HG02763 (cell line): ENCODE data around the gene TUBGCP2.
A peak's percentile ranks its signal among the peaks of the same experiment; 100 is the strongest.
"Not testable (repeated sequence)": the region's sequence is repeated elsewhere in the genome, so short reads cannot be mapped to it uniquely, and the experiment has no call there.

Experiments
- ATAC-seq: cut with Tn5 transposase; IDR thresholded peaks from one replicate; pipeline ENCODE4 v1.9.1; 2021; ENCODE audit warnings: mild to moderate bottlenecking, moderate library complexity; ENCODE audit not compliant: unreplicated experiment

Gene TUBGCP2

DNA sequence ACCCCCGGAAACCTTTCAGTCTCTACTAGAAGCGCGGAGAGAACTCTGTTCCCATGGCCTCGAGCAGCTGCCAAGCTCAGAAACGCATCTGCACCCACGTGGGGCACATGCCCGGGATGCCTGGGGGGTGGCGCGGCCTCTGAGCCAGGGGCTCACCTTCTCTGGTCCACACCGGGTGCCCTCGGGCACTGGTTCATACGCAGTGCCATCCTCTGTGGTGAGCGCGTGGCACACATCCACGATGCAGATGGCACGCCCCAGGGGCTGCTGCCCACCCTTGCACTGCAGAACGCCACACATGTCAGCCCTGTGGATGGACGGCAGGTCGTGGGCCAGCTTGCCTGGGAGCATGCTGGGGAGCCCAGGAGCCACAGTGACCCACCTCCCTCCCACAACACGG lies 38.5 kb downstream of the TUBGCP2 start:
- no peak for ATAC-seq

DNA sequence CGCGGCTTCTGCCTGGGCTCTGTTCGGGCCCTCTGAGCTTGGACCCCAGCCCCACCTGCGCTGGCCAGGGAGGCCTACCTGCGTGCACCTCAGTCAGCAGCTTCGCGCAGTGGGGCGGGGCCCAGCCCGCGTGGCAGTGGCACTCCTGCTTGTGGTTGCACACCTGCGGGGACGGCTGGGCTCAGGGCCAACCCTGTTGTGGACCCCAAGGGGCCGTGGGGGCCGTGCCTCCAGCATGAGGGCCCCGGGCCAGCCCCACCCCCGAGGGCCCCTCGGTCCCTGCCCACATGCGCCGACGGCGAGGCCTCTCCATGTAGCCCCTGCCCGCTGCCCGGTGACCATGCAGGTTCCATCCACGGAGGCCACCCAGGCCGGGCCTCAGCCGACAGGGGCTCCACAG lies 39.3 kb downstream of the TUBGCP2 start:
- no peak for ATAC-seq

DNA sequence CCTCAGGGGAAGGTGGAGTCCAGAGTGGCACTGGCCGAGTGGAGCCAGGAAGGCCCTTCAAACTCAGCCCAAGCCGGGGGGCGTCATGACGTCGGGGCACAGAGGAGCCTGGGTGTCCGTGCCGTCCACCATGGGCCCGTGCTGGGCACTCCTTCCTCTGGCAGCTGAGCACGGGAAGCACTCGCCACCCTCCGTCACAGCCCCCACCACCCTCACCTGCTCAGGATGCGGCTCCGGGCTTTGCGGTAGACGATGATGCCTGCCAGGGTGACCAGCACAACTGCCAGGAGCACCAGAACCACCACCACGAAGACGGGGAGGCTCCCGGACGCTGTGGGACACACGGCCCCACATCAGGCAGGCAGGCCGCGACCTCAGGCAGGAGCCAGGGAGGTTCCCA lies 40.1 kb downstream of the TUBGCP2 start:
- ATAC-seq, result no peak

DNA sequence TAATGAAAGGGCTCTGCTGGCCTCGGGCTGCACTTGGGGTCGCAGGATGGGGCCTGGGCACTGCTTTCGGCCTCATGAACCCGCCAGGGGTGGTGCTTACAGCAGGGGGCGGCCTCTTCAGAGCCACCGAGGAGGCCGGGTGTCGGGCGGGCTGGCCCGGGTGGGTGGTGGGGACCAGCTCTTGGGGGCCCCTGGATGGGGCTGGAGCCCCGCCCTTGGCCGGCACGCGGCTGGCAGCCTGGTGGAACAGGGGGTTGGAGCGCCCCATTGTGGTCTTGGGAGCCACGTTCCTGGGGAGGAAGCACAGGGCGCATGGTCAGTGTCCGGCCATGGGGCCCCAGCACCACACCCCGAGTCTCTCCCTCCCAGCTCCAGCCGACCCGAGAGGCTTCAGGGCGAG lies 40.8 kb downstream of the TUBGCP2 start:
- no peak for ATAC-seq

DNA sequence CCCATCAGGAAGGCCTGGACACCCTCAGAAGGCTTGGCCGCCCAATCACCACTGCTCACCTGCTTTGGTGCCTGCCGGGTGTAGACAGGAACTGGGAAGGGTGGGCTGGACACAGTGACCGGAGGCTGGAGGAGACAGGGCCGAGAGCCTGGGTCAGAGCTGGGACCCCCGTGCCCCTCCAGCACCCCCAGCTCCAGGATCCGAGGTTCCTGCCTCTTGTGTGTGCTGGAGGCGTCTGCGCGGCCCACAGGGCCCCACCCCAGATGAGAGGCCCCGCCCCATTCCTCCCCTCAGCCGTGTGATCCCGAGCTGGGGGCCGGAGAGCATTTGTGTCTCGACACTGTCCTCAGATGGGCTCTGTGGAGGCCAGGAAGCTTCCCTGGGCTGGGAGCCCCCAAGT lies 41.4 kb downstream of the TUBGCP2 start:
- ATAC-seq, result no peak

DNA sequence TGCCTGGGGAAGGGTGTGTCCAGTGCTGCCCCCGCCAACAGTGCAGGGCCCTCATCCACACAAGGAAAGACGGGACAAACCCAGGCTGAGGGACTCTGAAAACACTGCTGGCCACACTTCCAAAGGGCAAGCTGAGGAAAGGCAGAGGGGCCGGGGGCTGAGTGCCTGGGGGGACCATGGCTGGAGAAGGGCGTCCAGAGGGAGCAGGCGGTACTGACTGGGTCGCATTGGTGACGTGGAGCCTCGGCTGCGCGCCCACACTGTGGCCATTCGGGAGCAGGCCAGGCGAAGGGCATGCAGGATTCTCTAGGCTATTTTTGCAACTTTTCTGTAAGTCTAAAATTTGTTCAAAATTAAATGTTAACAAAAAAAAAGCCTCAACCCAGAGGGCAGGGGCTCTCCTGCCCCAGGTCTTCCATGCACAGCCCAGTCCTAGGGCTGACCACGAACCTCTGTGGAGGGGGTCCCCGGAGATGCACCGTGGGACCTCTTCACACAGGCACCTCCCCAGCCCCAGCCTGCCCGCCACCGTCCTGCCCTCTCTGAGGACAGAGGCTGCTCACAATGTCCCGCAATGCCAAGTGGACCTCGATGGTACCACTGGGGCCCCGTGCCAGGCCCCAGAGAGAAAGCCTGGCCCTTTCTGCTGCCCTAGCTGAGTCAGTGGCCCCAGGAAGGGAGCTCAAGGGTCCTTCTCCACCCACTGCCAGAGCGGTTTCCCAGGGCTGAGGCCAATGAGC lies 42.4 kb downstream of the TUBGCP2 start:
- ATAC-seq, result no peak

DNA sequence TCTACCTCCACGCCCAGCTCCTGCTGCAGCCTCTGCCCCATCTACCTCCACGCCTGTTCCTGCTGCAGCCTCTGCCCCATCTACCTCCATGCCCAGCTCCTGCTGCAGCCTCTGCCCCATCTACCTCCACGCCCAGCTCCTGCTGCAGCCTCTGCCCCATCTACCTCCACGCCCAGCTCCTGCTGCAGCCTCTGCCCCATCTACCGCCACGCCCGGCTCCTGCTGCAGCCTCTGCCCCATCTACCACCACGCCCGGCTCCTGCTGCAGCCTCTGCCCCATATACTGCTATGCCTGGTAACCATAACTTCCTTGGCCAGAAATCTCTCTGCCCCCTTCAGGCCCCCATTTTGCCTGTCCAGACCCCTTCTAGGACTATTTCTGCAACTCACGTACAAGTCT lies 43.6 kb downstream of the TUBGCP2 start:
- not testable (repeated sequence) for ATAC-seq

DNA sequence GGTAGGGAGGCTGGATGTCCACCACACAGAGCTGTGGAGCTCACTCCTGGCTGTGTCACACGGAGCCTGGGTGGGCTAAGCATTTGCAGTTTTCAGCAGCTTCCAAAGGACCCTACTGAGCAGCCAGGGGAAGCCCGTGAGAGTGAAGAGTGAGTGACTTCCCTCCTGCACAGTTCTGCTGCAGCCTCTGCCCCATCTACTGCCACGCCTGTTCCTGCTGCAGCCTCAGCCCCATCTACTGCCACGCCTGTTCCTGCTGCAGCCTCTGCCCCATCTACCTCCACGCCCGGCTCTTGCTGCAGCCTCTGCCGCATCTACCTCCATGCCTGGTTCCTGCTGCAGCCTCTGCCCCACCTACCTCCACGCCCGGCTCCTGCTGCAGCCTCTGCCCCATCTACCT lies 44.2 kb downstream of the TUBGCP2 start:
- no peak for ATAC-seq

DNA sequence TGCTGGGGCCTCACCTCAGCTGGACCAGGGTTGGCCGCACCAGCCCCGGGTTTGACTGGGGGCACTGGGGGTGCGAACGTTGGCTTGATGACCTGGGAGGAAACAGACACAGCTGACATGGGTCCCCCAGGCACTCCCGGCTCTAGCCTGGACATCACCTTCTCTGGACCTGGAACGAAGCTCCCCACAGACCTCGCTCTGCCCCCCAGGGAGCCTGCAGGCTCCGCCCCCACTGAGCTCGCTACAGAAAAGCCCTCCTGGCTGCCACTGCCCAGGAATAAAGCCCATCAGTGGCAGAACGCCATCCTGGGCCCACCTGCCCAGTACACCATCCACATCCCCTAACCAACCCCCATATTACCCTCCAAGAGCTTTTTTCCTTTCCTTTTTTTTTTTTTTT lies 45.0 kb downstream of the TUBGCP2 start:
- ATAC-seq, result no peak

DNA sequence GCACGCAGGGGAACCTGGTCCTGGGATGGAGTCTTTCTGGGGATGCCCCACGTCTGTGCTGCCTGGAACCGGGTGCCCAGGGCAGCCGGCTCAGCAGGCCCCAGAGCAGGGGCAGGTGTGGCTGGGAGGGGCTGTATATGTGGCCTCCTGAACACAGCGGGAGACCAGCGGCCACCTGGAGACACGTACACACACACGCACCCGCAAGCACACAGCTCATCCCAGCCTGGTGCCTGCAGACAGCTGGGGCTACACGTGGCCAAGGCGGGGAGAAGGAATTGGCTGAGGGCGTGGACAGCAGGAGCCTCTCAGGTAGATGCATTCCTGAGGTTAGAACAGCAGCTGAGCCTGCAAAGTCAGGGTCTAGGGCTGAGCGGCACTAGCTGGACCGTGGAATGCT lies 46.0 kb downstream of the TUBGCP2 start:
- ATAC-seq, result no peak

DNA sequence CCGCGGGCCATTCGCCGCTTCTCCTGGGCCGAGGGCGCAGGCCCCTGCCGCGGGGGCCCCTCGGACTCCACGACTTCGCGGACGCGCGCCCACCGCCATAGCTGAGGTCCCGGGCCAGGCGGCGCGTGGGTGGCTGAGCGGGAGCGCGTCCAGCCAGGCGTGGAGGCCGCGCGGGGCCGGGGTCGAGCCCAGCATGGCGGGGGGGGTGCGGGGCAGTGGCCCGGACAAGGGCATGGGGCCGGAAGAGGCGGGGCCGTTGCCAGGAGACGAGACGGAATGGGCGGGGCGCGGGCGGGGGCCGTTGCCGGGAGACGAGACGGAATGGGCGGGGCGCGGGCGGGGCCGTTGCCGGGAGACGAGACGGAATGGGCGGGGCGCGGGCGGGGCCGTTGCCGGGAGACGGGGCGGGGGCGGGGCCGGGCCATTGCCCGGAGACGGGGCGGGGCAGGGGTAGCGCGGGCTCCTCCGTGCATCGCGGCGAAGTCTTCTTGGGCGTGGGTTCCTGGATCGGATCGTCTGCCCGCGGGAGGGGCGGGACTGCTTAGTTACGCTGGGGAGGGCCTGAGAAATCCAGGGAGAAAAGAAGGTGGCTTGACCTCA lies 46.8 kb downstream of the TUBGCP2 start:
- ATAC-seq, result peak; percentile 55

DNA sequence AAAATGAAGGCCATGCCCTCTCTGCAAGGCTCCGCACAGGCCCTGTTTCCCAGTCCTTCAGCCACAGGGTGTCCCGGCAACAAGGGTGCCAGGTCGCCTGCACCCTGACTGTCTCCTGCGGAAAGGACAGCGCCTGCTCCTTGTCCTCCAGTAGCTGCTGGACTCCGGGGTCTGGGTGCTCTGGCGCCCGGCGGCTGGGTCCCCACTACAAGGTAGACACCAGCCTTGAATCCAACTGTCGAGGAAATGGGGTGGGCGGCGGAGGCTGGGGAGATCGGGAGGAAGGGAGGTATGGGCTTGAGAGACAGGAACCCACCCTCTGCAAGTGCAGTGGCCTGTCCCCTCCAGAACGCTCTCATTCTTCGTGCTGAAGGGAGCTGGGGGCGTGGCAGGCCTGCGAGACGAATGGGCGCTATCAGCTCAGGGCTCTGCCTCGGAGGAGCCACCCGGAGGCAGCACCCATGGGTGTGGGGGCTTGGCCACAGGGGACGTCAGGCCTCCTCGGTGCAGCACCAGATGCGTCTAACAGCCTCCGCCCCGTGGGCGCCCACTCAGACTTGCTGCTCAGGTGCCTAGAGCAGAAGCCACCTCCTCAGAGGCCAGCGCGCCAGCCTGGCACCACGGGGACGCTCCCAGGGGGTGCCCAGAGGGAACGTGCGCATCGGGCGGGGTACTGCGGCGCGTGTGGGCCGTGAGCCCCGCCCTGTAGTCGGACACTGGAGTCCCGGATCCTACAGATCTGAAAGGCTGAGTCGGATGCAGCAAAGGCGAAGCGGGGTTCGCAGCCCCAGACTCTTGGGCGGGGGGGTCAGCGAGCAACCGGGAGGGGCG lies 47.6 kb downstream of the TUBGCP2 start:
- peak; percentile 45 for ATAC-seq

DNA sequence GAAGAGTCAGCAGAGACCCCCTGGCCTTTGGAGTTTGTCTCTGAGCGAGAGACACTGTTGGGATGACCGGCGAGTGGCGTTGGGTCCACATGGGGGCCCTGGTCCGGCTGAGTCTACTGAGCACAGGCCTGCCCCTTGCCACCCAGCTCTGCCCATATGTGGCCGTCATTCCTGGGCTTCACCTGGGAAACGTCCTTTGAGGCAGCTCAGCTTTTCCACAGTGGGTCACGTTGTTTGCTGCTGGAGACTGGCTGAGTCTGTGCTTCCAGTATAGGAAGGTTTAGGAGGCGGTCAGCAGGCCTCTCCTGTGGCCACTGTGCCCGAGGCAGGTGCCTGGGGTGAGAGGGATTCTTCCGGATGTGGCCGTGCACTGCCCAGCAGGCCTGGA lies 49.1 kb downstream of the TUBGCP2 start:
- no peak for ATAC-seq

DNA sequence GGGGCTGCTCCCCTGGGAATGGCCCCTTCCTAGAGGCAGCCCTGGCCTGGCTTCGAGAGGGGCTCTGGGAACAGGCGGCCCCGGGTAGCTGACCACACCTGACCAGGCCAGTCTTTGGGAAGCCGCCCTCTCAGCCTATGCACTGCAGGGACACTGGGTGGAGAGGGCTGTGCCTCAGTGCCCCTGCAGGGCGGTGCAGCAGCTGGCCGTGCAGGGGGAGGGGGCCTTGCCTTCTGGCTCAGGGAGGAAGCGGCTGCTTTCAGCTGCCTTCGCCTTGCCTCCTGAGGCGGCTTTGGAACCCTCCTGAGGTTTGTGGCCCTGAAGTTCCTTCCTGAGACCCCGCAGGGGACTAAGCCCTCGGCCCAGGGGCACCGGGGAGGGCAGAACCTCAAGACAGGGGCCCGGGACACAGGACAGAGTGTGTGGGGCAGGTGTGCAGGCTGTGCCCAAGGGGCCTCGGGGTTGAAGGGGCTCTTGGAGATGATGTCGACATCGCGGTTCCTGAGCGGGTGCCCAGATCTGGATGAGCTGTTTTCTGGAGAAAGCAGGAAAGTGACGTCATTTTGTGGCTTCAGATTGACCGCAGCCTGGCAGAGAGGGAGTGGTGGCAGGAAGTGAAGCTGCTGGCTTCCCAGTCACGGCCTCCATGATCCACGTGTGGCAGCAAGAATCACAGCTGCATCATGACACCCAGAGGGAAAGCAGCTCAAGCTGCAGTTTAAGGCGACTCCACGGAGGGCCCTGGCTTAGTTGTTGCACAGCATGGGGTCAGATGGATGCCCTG lies 49.7 kb downstream of the TUBGCP2 start:
- no peak for ATAC-seq

DNA sequence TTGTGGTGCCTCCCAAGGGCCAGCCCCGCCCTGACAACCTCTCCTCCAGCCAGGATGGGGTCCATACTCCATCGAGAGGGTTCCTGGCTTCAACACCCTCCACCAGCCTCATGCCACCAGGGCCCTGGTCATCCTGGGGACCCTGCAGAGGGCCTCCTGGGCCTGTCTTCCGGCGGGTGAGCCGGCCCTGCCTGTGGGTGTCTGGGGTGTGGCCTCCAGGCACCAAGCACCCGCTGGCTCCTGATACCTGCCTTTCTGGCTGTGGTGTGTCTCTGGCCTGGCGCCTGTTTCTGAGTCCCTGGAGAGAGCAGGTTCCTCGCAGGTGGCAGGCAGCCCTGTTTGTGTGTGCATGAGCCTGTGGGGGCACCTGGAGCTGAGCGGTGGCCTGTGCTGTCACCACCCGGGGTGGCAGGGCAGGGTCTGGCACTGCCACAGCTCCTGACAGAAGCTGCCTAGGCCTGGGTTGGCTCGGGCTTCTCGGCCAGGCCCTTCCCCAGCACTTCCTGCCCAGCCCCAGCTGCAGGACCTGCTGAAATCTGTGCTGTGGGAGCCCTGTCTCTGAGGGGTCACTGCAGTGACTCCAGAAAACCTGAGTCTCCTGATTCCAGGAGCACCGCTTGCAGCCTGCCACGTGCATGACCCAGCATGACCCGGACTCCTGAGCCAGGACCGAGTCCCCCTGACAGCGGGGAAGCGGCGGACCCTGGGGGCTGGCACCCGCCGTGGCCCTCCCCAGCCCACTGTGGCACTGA lies 50.4 kb downstream of the TUBGCP2 start:
- ATAC-seq, result no peak

DNA sequence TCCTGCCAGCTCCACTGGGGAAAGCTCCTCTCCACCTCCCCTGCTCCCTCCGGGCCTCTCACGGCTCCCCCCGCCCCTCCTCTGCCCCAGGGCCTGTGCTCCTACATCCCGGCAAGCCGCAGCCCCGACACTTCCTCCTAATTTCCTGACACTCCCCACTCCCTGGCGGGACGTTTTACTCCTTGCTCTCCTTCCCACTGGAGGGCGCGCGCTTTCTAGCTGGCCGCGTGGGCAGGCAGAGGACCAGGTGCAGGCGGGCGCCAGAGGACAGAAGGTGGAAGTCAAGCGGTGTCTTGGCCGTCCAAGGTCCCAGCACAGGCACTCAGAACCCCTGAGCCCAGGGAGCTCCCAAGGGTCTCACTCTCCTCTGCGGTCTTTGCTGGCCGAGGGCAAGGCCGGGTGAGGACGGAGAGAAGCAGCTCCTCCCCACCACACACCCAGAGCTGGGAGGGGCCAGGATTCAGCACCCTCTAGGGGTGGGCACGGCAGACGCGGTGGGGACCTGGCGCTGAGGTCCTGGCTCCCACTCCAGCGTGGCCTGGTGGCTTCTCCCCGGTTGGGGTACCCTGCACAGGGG lies 51.1 kb downstream of the TUBGCP2 start:
- ATAC-seq, result no peak

DNA sequence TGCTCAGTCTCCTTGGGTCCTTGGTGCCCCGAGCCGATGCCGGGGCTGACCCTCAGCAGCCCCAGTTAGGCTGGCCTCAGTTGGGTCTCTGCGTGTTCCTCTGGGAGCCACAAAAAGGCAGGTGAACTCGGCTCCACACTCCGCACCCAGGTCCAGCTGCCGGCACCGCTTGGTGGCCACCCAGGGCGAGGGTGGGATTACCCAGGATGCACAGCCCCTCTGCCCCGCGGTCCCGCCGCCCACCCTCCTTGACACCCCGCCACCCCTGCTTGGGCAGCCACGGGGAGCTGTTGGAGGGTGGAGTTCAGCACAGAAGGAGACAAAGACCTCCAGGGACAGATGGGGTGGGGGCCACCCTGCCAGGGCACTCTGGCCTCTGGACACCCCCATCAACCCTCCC lies 53.3 kb downstream of the TUBGCP2 start:
- no peak for ATAC-seq

DNA sequence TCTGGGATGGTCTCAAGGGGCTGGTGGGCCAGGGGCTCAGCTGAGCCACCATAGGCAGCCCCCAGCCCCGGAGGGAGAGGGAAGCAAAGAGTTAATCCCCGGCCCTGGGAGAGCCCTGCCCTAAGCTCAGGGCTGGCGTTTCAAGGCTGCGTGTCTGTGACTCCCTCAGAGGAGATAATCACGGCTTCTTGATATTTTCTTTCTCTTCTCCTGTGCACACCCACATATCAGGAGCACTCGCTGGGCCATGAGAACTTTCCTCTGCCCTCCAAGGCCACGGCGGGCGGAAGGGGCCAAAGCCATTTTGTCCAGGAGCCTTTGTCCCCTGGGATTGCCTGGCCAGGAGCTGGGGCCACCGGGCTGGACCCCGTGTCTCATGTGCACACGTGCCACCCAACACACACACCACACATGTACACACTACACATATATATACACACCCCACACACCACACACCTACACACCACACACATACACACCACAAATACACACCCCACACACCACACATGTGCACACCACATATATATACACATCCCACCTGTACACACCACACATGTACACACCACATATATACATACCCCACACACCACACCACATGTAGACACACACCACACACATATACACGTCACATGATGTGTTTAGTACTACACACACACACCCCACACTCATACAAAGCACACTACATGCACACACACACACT lies 54.1 kb downstream of the TUBGCP2 start:
- ATAC-seq, result no peak

DNA sequence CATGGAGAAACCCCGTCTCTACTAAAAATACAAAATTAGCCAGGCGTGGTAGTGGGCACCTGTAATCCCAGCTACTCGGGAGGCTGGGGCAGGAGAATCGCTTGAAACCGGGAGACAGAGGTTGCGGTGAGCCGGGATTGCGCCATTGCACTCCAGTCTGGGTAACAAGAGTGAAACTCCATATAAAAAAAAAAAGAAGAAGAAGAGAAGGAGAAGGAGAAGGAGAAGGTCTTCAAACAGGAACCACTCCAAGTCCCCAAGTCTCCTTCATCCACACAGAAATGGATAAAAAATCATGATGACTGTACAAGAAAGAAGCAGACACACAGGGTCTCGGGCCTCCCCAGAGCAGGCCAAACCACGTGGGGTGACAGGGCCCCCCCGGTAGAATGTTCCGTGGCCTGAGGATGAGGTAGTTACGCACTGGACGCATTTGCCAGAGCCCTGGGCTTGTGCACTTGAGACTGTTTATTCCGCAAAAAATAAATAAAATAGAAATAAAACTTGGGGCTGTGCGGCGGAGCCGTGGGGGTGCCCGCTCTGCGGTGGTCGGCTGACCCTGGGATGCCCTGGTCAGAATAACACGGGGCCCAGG lies 55.2 kb downstream of the TUBGCP2 start:
- ATAC-seq, result no peak
